ENCODE results near the gene SLC26A3.

DNA sequence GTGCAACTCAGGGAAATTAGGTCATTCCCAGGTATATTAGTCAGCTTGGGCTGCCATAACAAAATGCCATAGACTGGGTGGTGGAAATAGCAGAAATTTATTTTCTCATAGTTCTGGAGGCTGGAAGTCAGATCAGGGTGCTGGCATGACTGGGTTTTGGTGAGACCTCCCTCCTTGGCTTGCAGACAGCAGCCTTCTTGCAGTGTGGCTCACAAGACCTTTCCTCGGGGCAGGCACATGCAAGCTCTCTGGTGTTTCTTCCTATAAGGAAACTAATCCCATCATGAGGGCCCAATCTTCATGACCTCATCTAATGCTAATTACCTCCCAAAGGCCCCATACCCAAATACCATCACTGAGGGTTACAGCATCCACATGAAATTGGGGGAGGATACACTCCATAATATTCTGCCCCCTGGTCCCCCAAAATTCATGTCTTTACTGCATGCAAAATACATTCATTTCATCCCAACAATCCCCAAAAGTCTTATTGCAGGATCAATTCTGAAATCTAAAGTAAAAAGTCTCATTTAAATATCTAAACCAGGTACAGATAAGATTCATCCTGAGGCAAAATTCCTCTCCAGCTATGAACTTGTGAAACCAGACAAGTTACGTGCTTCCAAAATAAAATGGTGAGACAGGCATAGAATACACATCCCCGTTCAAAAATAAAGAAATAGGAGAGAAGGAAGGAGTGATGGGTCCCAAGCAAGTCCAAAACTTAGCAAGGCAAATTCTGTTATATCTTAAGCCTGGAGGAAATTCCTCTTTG lies 76.5 kb downstream of the SLC26A3 start:
- TF ChIP-seq, protein P1, sequence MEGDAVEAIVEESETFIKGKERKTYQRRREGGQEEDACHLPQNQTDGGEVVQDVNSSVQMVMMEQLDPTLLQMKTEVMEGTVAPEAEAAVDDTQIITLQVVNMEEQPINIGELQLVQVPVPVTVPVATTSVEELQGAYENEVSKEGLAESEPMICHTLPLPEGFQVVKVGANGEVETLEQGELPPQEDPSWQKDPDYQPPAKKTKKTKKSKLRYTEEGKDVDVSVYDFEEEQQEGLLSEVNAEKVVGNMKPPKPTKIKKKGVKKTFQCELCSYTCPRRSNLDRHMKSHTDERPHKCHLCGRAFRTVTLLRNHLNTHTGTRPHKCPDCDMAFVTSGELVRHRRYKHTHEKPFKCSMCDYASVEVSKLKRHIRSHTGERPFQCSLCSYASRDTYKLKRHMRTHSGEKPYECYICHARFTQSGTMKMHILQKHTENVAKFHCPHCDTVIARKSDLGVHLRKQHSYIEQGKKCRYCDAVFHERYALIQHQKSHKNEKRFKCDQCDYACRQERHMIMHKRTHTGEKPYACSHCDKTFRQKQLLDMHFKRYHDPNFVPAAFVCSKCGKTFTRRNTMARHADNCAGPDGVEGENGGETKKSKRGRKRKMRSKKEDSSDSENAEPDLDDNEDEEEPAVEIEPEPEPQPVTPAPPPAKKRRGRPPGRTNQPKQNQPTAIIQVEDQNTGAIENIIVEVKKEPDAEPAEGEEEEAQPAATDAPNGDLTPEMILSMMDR (IDR thresholded peaks at IDR 0.05) = no peak
- TF ChIP-seq POLR2A (IDR thresholded peaks at IDR 0.05) = no peak

Measured in uterus (tissue), 2 donors.